ENCODE data around the gene MSH2. TPM values are rescaled to one million over a fixed set of nuclear protein-coding genes. Genes with fewer than 3 reads are reported as not detected.

The MSH2 gene
- total RNA-seq, 1 donor from 2014 or later: 26.5 TPM

GRCh38 chr2:47455411-47455810 is 52.5 kb downstream of the MSH2 start:
- no peaks in the 10 kb centered on the region for H3K36me3 ChIP-seq (ENCODE audit: control insufficient read depth, insufficient read depth, low read length)

DNA sequence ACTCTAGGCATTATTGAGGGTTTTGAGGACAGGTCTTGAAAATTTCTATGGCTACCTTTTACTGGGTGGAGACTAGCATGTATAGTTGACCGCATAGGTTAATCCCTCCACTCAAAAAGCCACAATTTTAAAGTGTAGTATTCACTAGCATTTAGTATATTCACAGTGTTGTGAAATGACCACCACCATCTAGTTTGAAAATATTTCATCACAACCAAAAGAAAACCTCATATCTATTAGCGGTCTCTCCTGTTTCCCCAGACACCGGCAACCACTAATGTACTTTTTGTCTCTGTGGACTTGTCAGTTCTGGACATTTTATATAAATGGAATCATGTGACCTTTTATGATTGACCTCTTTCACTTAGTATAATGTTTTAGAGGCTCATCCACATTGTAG is 53.9 kb downstream of the MSH2 start:
- no peaks in the 10 kb centered on the region for H3K36me3 ChIP-seq (ENCODE audit: control insufficient read depth, insufficient read depth, low read length)
- no peak for DNase-seq (ENCODE audit: low read depth)
- no peaks in the 10 kb centered on the region for H3K27me3 ChIP-seq (ENCODE audit: control insufficient read depth, insufficient read depth, low read length)
- no peak for TF ChIP-seq CTCF (IDR thresholded peaks at IDR 0.05; ENCODE audit: insufficient read depth, low read length, poor library complexity, severe bottlenecking)
- no peak overlapping the region for H3K4me3 ChIP-seq (ENCODE audit: low read depth, low read length)

More at GRCh38 chr2:47455411-47455810, 52.5 kb downstream of the MSH2 start:
- no peaks in the 10 kb centered on the region for H3K27me3 ChIP-seq (ENCODE audit: control insufficient read depth, insufficient read depth, low read length)
- TF ChIP-seq CTCF (IDR thresholded peaks at IDR 0.05; ENCODE audit: insufficient read depth, low read length, poor library complexity, severe bottlenecking): no peak
- DNase-seq (ENCODE audit: low read depth): no peak
- H3K4me3 ChIP-seq (ENCODE audit: low read depth, low read length): no peak overlapping the region

- no peak overlapping the region for H3K4me3 ChIP-seq (ENCODE audit: low read depth, low read length)
- no peaks in the 10 kb centered on the region for H3K36me3 ChIP-seq (ENCODE audit: control insufficient read depth, insufficient read depth, low read length)
- H3K27me3 ChIP-seq (ENCODE audit: control insufficient read depth, insufficient read depth, low read length): no peaks in the 10 kb centered on the region
- no peak for DNase-seq (ENCODE audit: low read depth)
- TF ChIP-seq CTCF (IDR thresholded peaks at IDR 0.05; ENCODE audit: insufficient read depth, low read length, poor library complexity, severe bottlenecking): no peak
Observed at GRCh38 chr2:47457268-47457667, 54.3 kb downstream of the MSH2 start.

- Histone ChIP-seq H3K4me3 (ENCODE audit: low read depth, low read length) (no peak overlapping the region), H3K27me3 (ENCODE audit: control insufficient read depth, insufficient read depth, low read length) (no peaks in the 10 kb centered on the region), H3K36me3 (ENCODE audit: control insufficient read depth, insufficient read depth, low read length) (no peaks in the 10 kb centered on the region)
- no peak for TF ChIP-seq CTCF (IDR thresholded peaks at IDR 0.05; ENCODE audit: insufficient read depth, low read length, poor library complexity, severe bottlenecking)
- DNase-seq (ENCODE audit: low read depth): no peak
Observed at GRCh38 chr2:47459021-47459420, 56.1 kb downstream of the MSH2 start.

- TF ChIP-seq CTCF (IDR thresholded peaks at IDR 0.05; ENCODE audit: insufficient read depth, low read length, poor library complexity, severe bottlenecking): no peak
- no peak overlapping the region for H3K4me3 ChIP-seq (ENCODE audit: low read depth, low read length)
- no peak for DNase-seq (ENCODE audit: low read depth)
Observed at GRCh38 chr2:47460766-47461165, 57.8 kb downstream of the MSH2 start.

DNA sequence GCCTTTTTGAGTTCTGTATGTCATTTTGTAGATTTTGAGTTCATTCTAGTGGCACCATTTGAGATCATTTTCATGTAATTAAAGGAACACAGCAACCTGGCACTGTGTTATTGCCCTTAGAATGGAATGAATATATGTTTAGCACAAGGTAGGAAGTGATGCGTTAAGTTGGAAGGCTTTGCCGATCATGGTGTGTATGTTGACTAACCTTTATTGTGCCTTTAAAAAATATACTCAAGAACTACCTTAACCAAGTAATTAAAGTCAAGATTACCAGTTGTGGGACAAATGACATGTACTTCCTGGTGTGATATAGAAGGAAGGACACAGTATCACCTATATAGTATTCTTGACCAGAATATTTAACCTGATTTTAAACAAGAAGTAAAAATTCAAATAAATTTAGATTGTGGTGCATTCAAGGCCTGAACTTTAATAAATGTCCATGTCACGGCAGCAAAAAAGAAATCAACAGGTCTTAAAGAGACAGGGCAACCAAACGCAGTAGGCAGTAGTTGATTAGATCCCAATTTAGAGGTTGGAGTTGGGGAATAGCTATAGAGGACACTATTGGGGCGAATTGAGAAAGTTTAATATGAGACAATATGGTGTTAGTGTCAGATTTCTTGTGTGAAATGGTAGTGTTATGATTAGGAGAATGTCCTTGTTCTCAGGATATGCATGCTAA is 68.6 kb downstream of the MSH2 start:
- Histone ChIP-seq H3K4me3 (ENCODE audit: low read depth, low read length) (no peak overlapping the region), H3K36me3 (ENCODE audit: control insufficient read depth, insufficient read depth, low read length) (no peaks in the 10 kb centered on the region), H3K27me3 (ENCODE audit: control insufficient read depth, insufficient read depth, low read length) (no peaks in the 10 kb centered on the region)
- TF ChIP-seq CTCF (IDR thresholded peaks at IDR 0.05; ENCODE audit: insufficient read depth, low read length, poor library complexity, severe bottlenecking): no peak
- no peak for DNase-seq (ENCODE audit: low read depth)

More at GRCh38 chr2:47460766-47461165, 57.8 kb downstream of the MSH2 start:
- H3K27me3 ChIP-seq (ENCODE audit: control insufficient read depth, insufficient read depth, low read length): no peaks in the 10 kb centered on the region
- H3K36me3 ChIP-seq (ENCODE audit: control insufficient read depth, insufficient read depth, low read length): no peaks in the 10 kb centered on the region

All from kidney epithelial cell (primary cell).